IMR-90 (cell line): Measurements from ENCODE around the gene MECP2. TPM values are rescaled to one million over a fixed set of nuclear protein-coding genes. Genes with fewer than 3 reads are reported as not detected.

Experiments used
- ATAC-seq: fragments of 200-7000 bp; cut with Tn5 transposase; 2 replicates; pipeline ENCODE4 v1.9.1; 2020; ENCODE audit warnings: low read depth, mild to moderate bottlenecking, moderate library complexity
- BruUV-seq: library from RNA; stranded (reverse); fragments of 400-500 nt; replicated peaks from 2 replicates; lab custom pipeline; 2021; lab: Mats Ljungman, UMichigan
- CTCF ChIA-PET: fragments of 300-600 bp; formaldehyde crosslinking; extraction: SDS; loops from one replicate; lab custom pipeline; 2021; ENCODE audit warnings: antibody characterized with exemption; lab: Yijun Ruan, JAX
- POLR2A ChIA-PET: fragments of 300-600 bp; sonication (Branson Sonifier 250); formaldehyde crosslinking; loops from one replicate; lab custom pipeline; 2022; ENCODE audit warnings: antibody characterized with exemption; ENCODE audit not compliant: unreplicated experiment; lab: Charles Lee
- DNase-seq: peaks from one replicate; pipeline ENCODE4 v3.0.0; 2013
- H2AFZ ChIP-seq: replicated peaks from 2 replicates; pipeline ENCODE3; 2013; ENCODE audit warnings: low read length, mild to moderate bottlenecking; ENCODE audit not compliant: poor library complexity
- H2AK5ac ChIP-seq: 2 replicates; pipeline ENCODE4 v1.6.1; 2013; ENCODE audit warnings: low read depth, low read length, inconsistent platforms
- H2AK9ac ChIP-seq: replicated peaks from 2 replicates; pipeline ENCODE3; 2013; ENCODE audit warnings: mild to moderate bottlenecking, low read depth, low read length, moderate library complexity; ENCODE audit not compliant: poor library complexity
- H2BK120ac ChIP-seq: 2 replicates; pipeline ENCODE4 v1.6.1; 2013; ENCODE audit warnings: low read depth, low read length, inconsistent platforms
- H2BK15ac ChIP-seq: 3 replicates; pipeline ENCODE4 v1.6.1; 2013; ENCODE audit warnings: low read depth, low read length, inconsistent platforms
- H2BK20ac ChIP-seq: 2 replicates; pipeline ENCODE4 v1.6.1; 2013; ENCODE audit warnings: low read depth, mild to moderate bottlenecking, inconsistent platforms, low read length, moderate library complexity
- H2BK5ac ChIP-seq: 2 replicates; pipeline ENCODE4 v1.6.1; 2013; ENCODE audit warnings: mild to moderate bottlenecking, low read depth, low read length, inconsistent platforms; ENCODE audit not compliant: poor library complexity, severe bottlenecking
- H3K14ac ChIP-seq: replicated peaks from 2 replicates; pipeline ENCODE4 v1.6.1; 2013; ENCODE audit warnings: low read depth, low read length, inconsistent platforms
- H3K18ac ChIP-seq: 2 replicates; pipeline ENCODE4 v1.6.1; 2013; ENCODE audit warnings: low read depth, low read length, control low read depth
- H3K23ac ChIP-seq: 2 replicates; pipeline ENCODE4 v1.6.1; 2013; ENCODE audit warnings: low read depth, low read length, inconsistent platforms
- H3K27ac ChIP-seq: 2 replicates; pipeline ENCODE4 v1.5.1; 2013; ENCODE audit warnings: mild to moderate bottlenecking, control low read depth, low read length; ENCODE audit not compliant: insufficient read depth
- H3K27me3 ChIP-seq: 2 replicates; pipeline ENCODE4 v1.6.1; 2013; ENCODE audit warnings: low read length; ENCODE audit not compliant: control insufficient read depth, insufficient read depth
- H3K36me3 ChIP-seq: 2 replicates; pipeline ENCODE4 v1.6.1; 2013; ENCODE audit warnings: low read length, mixed read lengths; ENCODE audit not compliant: control insufficient read depth, insufficient read depth
- H3K4ac ChIP-seq: 2 replicates; pipeline ENCODE4 v1.6.1; 2013; ENCODE audit warnings: low read depth, low read length, inconsistent platforms
- H3K4me1 ChIP-seq: 2 replicates; pipeline ENCODE4 v1.6.1; 2013; ENCODE audit warnings: low read length, mixed read lengths; ENCODE audit not compliant: control insufficient read depth, insufficient read depth
- H3K4me2 ChIP-seq: 2 replicates; pipeline ENCODE4 v1.6.1; 2013; ENCODE audit warnings: low read depth, mild to moderate bottlenecking, control low read depth, low read length, moderate library complexity
- H3K4me3 ChIP-seq: 2 replicates; pipeline ENCODE4 v1.5.1; 2013; ENCODE audit warnings: low read depth, mild to moderate bottlenecking, control low read depth, low read length, moderate library complexity; ENCODE audit not compliant: insufficient read depth
- H3K56ac ChIP-seq: 2 replicates; pipeline ENCODE4 v1.6.1; 2013; ENCODE audit warnings: low read length, inconsistent platforms; ENCODE audit not compliant: insufficient read depth; ENCODE audit errors: extremely low read depth
- H3K79me1 ChIP-seq, 2 experiments: 2 replicates each; pipeline ENCODE4 v1.6.1; 2013; ENCODE audit warnings: low read length in 2 of 2, inconsistent platforms in 1 of 2, low read depth in 1 of 2
- H3K9ac ChIP-seq: 2 replicates; pipeline ENCODE4 v1.6.1; 2013; ENCODE audit warnings: low read depth, low read length, control low read depth
- H3K9me1 ChIP-seq: 2 replicates; pipeline ENCODE4 v1.6.1; 2013; ENCODE audit warnings: low read length, inconsistent platforms; ENCODE audit not compliant: insufficient read depth
- H3K9me3 ChIP-seq: 2 replicates; pipeline ENCODE4 v1.6.1; 2013; ENCODE audit warnings: low read length; ENCODE audit not compliant: control insufficient read depth, insufficient read depth
- H4K20me1 ChIP-seq: 2 replicates; pipeline ENCODE4 v1.6.1; 2013; ENCODE audit warnings: low read length, inconsistent platforms; ENCODE audit not compliant: insufficient read depth
- H4K5ac ChIP-seq: 2 replicates; pipeline ENCODE4 v1.6.1; 2013; ENCODE audit warnings: mild to moderate bottlenecking, low read depth, low read length, control low read depth
- H4K8ac ChIP-seq, 2 experiments: 2 replicates each; pipeline ENCODE4 v1.6.1; 2013; ENCODE audit warnings: low read depth in 2 of 2, low read length in 2 of 2, control low read depth in 1 of 2, inconsistent platforms in 1 of 2
- H4K91ac ChIP-seq: 2 replicates; pipeline ENCODE4 v1.6.1; 2013; ENCODE audit warnings: low read depth, low read length, inconsistent platforms; ENCODE audit not compliant: insufficient read depth
- BHLHE40 ChIP-seq: fragments of 150-350 bp; IDR thresholded peaks from 2 replicates; pipeline ENCODE4 v1.6.1; 2016; ENCODE audit warnings: mild to moderate bottlenecking, low read depth, low read length
- CEBPB ChIP-seq: IDR thresholded peaks from 2 replicates; pipeline ENCODE4 v1.6.1; 2012; ENCODE audit warnings: low read depth, low read length, improper control_type of control experiment
- CHD1 ChIP-seq: IDR thresholded peaks from 2 replicates; pipeline ENCODE4 v1.6.1; 2012; ENCODE audit warnings: low read depth, low read length, improper control_type of control experiment
- CTCF ChIP-seq: conservative IDR thresholded peaks from 2 replicates; pipeline ENCODE4 v1.5.1; 2012; ENCODE audit warnings: mild to moderate bottlenecking, low read depth, low read length, improper control_type of control experiment
- ELK1 ChIP-seq: fragments of 150-350 bp; IDR thresholded peaks from 2 replicates; pipeline ENCODE4 v1.6.1; 2016; ENCODE audit warnings: low read depth, mild to moderate bottlenecking, low read length, moderate library complexity, borderline replicate concordance
- FOS ChIP-seq: fragments of 150-350 bp; IDR thresholded peaks from 2 replicates; pipeline ENCODE4 v1.6.1; 2016; ENCODE audit warnings: low read depth, low read length
- MAFK ChIP-seq: IDR thresholded peaks from 2 replicates; pipeline ENCODE4 v1.6.1; 2012; ENCODE audit warnings: low read depth, low read length, improper control_type of control experiment
- MAZ ChIP-seq: IDR thresholded peaks from 2 replicates; pipeline ENCODE4 v1.6.1; 2012; ENCODE audit warnings: low read depth, mild to moderate bottlenecking, low read length, improper control_type of control experiment, moderate library complexity, borderline replicate concordance
- MXI1 ChIP-seq: IDR thresholded peaks from 2 replicates; pipeline ENCODE4 v1.6.1; 2012; ENCODE audit warnings: low read depth, mild to moderate bottlenecking, low read length, moderate library complexity, borderline replicate concordance
- NFE2L2 ChIP-seq: fragments of 150-350 bp; IDR thresholded peaks from 2 replicates; pipeline ENCODE4 v1.6.1; 2016; ENCODE audit warnings: low read depth, mild to moderate bottlenecking, low read length
- POLR2A ChIP-seq: IDR thresholded peaks from 2 replicates; pipeline ENCODE4 v1.6.1; 2012; ENCODE audit warnings: mild to moderate bottlenecking, low read depth, low read length
- RAD21 ChIP-seq: IDR thresholded peaks from 2 replicates; pipeline ENCODE4 v1.6.1; 2012; ENCODE audit warnings: low read length, improper control_type of control experiment
- RFX5 ChIP-seq: IDR thresholded peaks from 2 replicates; pipeline ENCODE4 v1.8.0; 2012; ENCODE audit warnings: low read depth, mild to moderate bottlenecking, low read length, moderate library complexity
- SMC3 ChIP-seq: fragments of 150-350 bp; IDR thresholded peaks from 2 replicates; pipeline ENCODE4 v1.6.1; 2016; ENCODE audit warnings: low read depth, mild to moderate bottlenecking, antibody characterized with exemption, low read length, moderate library complexity
- WGBS, 2 experiments: methylation state at CpG; one replicate each; pipeline versions ENCODE4 v1.1.5 to v1.1.7; 2013; ENCODE audit warnings: missing lambda C conversion rate in 2 of 2; ENCODE audit not compliant: insufficient read length in 1 of 2; ENCODE audit errors: extremely low coverage in 2 of 2; 5-methylcytosine and 5-hydroxymethylcytosine counted together
- dilution Hi-C: fragments of 300-500 bp; cut with HindIII; formaldehyde crosslinking; loops from one replicate; pipeline ENCODE4 v1.14.3; 2018; ENCODE audit warnings: low sequenced_read_pairs; ENCODE audit not compliant: unreplicated experiment
- in situ Hi-C: fragments of 300-500 bp; cut with MboI; formaldehyde crosslinking; loops from 3 replicates; pipeline ENCODE4 v1.14.3; 2019; ENCODE audit warnings: low sequenced_read_pairs, inconsistent platforms, mixed read lengths
- intact Hi-C: fragments of 100-400 bp; cut with micrococcal nuclease; formaldehyde crosslinking; loops from 2 replicates; pipeline ENCODE4 v1.10.0; 2022
- polyA plus RNA-seq, 3 experiments: library from polyadenylated mRNA; depleted of rRNA; stranded (reverse); fragments of >200 nt; gene quantifications; 2 replicates each; pipeline ENCODE4 v1.2.3, GENCODE V29; 2012; ENCODE audit warnings: low replicate concordance in 1 of 3
- total RNA-seq: library from RNA; depleted of rRNA; stranded (reverse); fragments of >200 nt; gene quantifications from 2 replicates; pipeline ENCODE4 v1.2.3, GENCODE V29; 2012

Gene MECP2
- total and polyA plus RNA-seq, 2 of the 4 experiments (the other 2 are of a cell fraction) = 8.4 to 10.1 TPM

GRCh38 chrX:154096140-154097002 is 1.1 kb downstream of the MECP2 start:
- H2AK9ac ChIP-seq = peak overlapping the region; percentile 73
- peak overlapping the region; percentile 95 for H3K4me2 ChIP-seq
- H3K23ac ChIP-seq = peak overlapping the region; percentile 67; the same call in 1 of the 2 replicates
- in situ Hi-C loops = no loop called here
- peak overlapping the region; percentile 4; the same call in 1 of the 2 replicates for H2AK5ac ChIP-seq
- 47% methylated on average over 13 of the region's 31 CpGs; no CpG with 5 or more reads in 1 of the 2 experiments for WGBS, 2 experiments
- peaks cover 51% of the 10 kb centered on the region for H4K20me1 ChIP-seq
- no peak overlapping the region for H2BK120ac ChIP-seq
- H4K91ac ChIP-seq = peak overlapping the region; percentile 38; the same call in 1 of the 2 replicates
- dilution Hi-C loops = no loop called here
- peak overlapping the region; percentile 7; the same call in 1 of the 2 replicates for H3K14ac ChIP-seq
- H3K36me3 ChIP-seq = peaks cover 3% of the 10 kb centered on the region; the same call in 1 of the 2 replicates
- POLR2A ChIA-PET = interaction anchor here (0.6 kb wide), 1 partner anchor 19 kb away, joined by 3 read pairs; no protein-coding TSS in a partner anchor
- H4K5ac ChIP-seq = no peak overlapping the region
- H4K8ac ChIP-seq = no peak overlapping the region
- H3K27me3 ChIP-seq = peaks cover 2% of the 10 kb centered on the region; the same call in 1 of the 2 replicates
- no peak overlapping the region for H2BK20ac ChIP-seq
- intact Hi-C loops = loop anchor here (2.0 to 5.0 kb wide), 2 partner anchors 14 to 49 kb away; no protein-coding TSS in a partner anchor
- no peak overlapping the region for H2BK15ac ChIP-seq
- DNase-seq (peak; percentile 43), ATAC-seq (0 out of 2 replicates have a peak, but pooled peaks have one; percentile 1)
- CTCF ChIA-PET = interaction anchor here (0.5 kb wide), 1 partner anchor 45 kb away, joined by 3 read pairs; no protein-coding TSS in a partner anchor
- H3K9ac ChIP-seq = peak overlapping the region; percentile 55
- peaks cover 0 to 30% of the 10 kb centered on the region in 2 experiments; a peak in 1 of 4 replicates for H3K79me1 ChIP-seq
- peak overlapping the region; percentile 15 for H3K4ac ChIP-seq
- no peaks in the 10 kb centered on the region for H3K9me3 ChIP-seq
- peak overlapping the region; percentile 2 for H2BK5ac ChIP-seq
- H3K4me3 ChIP-seq = peak overlapping the region; percentile 88
- H3K27ac ChIP-seq = peak overlapping the region; percentile 69
- BruUV-seq = no TSS peak
- H2AFZ ChIP-seq = peak overlapping the region; percentile 73
- H3K4me1 ChIP-seq = peaks cover 5% of the 10 kb centered on the region
- peaks cover 12% of the 10 kb centered on the region; the same call in 1 of the 2 replicates for H3K9me1 ChIP-seq
- no peak overlapping the region for H3K18ac ChIP-seq
- peak overlapping the region; percentile 32; the same call in 1 of the 2 replicates for H3K56ac ChIP-seq
- no peak for TF ChIP-seq MAFK
- TF ChIP-seq CHD1 = no peak
- no peak for TF ChIP-seq ELK1
- no peak for TF ChIP-seq FOS
- TF ChIP-seq RFX5 = no peak
- no peak for TF ChIP-seq CEBPB
- TF ChIP-seq SMC3 = no peak
- TF ChIP-seq POLR2A = no peak
- no peak for TF ChIP-seq NFE2L2
- TF ChIP-seq MAZ = no peak
- no peak for TF ChIP-seq BHLHE40
- no peak for TF ChIP-seq RAD21
- no peak for TF ChIP-seq MXI1
- TF ChIP-seq CTCF = no peak
